ENCODE measurements around the gene ZNF502. TPM values are rescaled to one million over a fixed set of nuclear protein-coding genes. Genes with fewer than 3 reads are reported as not detected.

The ZNF502 gene
- total and polyA plus RNA-seq, 8 donors, result 0.29 to 7.7 (median 2.2) TPM

DNA sequence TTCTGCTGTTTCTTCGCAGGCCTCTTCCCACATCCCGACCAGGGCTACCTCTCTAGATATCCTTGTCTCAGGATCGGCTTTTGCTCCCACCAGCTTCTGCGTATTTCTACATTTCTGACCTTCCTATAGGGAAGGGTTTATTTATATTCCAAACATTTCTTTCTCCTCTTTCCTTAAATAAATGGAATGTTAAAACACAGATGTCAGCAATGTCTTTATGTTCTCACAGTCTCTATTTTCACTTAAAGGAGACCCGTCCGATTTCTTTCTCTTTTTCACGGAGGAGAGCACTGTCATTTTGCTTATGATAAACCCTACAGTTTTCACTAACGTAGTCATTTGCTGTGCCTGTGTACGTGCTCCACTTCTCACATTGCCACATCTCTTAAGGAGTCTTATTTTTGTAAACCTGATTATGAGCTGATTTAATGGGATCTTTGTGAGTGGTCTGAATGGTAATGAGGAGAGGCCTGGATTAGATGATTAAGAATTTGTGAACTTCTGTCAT is 49.8 kb downstream of the ZNF502 start:
- peaks cover 0 to 19% (median 13%) of the 10 kb centered on the region in 4 donors for H3K36me3 ChIP-seq
- DNase-seq, result no peak
- no peak for TF ChIP-seq POLR2AphosphoS5 (IDR thresholded peaks at IDR 0.05)
- TF ChIP-seq CTCF (IDR thresholded peaks at IDR 0.05), result no peak
- TF ChIP-seq EP300 (IDR thresholded peaks at IDR 0.05), result no peak
- no peak for TF ChIP-seq POLR2A (IDR thresholded peaks at IDR 0.05)
- intact Hi-C loops (cut with DNase I; ENCODE audit: low total_unique reads), result no loop called here
- H3K4me3 ChIP-seq, result peak overlapping the region; percentile 63 to 91 (median 87)
- H3K27me3 ChIP-seq, result no peaks in the 10 kb centered on the region
- peaks cover 0 to 18% (median 8%) of the 10 kb centered on the region in 4 donors for H3K9me3 ChIP-seq
- peaks cover 5 to 28% (median 23%) of the 10 kb centered on the region in 4 donors for H3K4me1 ChIP-seq
- peak overlapping the region in 1 of 5 donors; percentile 7 for H3K27ac ChIP-seq
- 1 to 3% (median 1%) methylated on average over 9 of the region's 9 CpGs for WGBS, 5 donors

DNA sequence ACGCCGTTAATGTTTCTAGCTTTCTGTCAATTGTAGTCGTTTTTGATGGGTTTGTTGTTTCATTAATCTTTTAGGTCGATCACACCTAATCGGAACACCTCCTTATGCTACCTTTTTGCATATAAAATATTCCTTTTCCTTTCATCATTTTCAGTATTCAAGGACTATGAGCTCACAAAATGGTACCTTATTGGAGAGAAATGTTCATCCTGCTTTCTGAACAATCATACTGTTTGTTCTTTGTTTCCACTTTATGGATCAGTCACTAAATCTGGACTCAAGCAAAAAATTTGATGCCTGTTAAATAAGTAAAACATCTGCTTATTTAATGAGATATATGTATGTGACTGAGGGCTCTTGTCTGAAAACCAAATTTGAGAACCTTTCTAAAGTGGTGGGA is 50.2 kb downstream of the ZNF502 start:
- no peak for DNase-seq
- Histone ChIP-seq H3K9me3 (peaks cover 0 to 14% (median 6%) of the 10 kb centered on the region in 4 donors), H3K27me3 (no peaks in the 10 kb centered on the region), H3K4me1 (peaks cover 5 to 28% (median 23%) of the 10 kb centered on the region in 4 donors), H3K36me3 (peaks cover 0 to 19% (median 11%) of the 10 kb centered on the region in 4 donors), H3K27ac (no peak overlapping the region), H3K4me3 (peak overlapping the region in 1 of 4 donors; percentile 90)
- 28 to 36% (median 34%) methylated on average over 5 of the region's 5 CpGs for WGBS, 5 donors
- TF ChIP-seq POLR2AphosphoS5 (IDR thresholded peaks at IDR 0.05), result no peak
- TF ChIP-seq POLR2A (IDR thresholded peaks at IDR 0.05), result no peak
- TF ChIP-seq CTCF (IDR thresholded peaks at IDR 0.05), result no peak
- TF ChIP-seq EP300 (IDR thresholded peaks at IDR 0.05), result no peak
- intact Hi-C loops (cut with DNase I; ENCODE audit: low total_unique reads), result no loop called here

GRCh38 chr3:44764248-44764647 is 51.8 kb downstream of the ZNF502 start:
- Histone ChIP-seq H3K27ac (no peak overlapping the region), H3K27me3 (no peaks in the 10 kb centered on the region), H3K4me3 (no peak overlapping the region), H3K4me1 (peaks cover 5 to 28% (median 23%) of the 10 kb centered on the region in 4 donors), H3K9me3 (peaks cover 0 to 7% (median 0%) of the 10 kb centered on the region in 4 donors), H3K36me3 (peaks cover 0 to 4% (median 1%) of the 10 kb centered on the region in 4 donors)
- intact Hi-C loops (cut with DNase I; ENCODE audit: low total_unique reads), result no loop called here
- DNase-seq, result no peak
- no peak for TF ChIP-seq EP300 (IDR thresholded peaks at IDR 0.05)
- TF ChIP-seq POLR2A (IDR thresholded peaks at IDR 0.05), result no peak
- TF ChIP-seq POLR2AphosphoS5 (IDR thresholded peaks at IDR 0.05), result no peak
- TF ChIP-seq CTCF (IDR thresholded peaks at IDR 0.05), result no peak

DNA sequence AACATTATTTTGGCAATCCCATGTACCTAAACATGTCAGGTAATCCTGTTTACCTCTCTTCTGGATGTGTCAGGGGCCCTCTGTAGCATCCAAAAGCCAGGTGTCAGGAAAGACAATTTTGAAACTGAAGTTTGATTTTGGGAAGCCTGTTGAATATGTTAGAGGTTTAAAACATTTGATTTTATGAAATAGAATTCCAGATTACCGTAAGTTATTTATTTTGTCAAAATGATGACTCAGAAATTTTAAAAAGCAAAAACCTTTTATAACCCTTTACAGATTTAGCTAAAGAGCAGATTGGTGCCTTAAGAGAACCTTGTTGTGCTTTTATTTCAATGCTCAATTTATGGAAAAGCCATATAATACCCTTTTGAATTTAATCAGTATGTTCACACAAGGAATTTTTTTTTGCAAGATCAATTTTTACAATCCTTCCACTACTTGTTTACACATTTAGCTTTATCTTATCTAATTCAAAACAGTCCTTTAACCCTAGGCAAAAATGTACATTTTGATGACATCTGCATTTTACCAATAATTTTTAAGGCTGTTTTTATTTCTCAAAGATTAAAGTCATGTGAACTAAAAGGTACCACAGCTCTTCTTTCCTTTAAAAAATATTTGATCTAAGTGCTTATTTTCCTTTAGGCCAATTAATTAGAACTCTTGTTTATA is 59.1 kb downstream of the ZNF502 start:
- Histone ChIP-seq H3K27me3 (no peaks in the 10 kb centered on the region), H3K36me3 (peaks cover 0 to 4% (median 0%) of the 10 kb centered on the region in 4 donors), H3K27ac (no peak overlapping the region), H3K4me1 (no peaks in the 10 kb centered on the region), H3K4me3 (no peak overlapping the region), H3K9me3 (peaks cover 17 to 38% (median 25%) of the 10 kb centered on the region in 4 donors)
- 93 to 98% (median 95%) methylated on average over 1 of the region's 1 CpG for WGBS, 5 donors
- TF ChIP-seq POLR2AphosphoS5 (IDR thresholded peaks at IDR 0.05) (no peak), POLR2A (IDR thresholded peaks at IDR 0.05) (no peak), CTCF (IDR thresholded peaks at IDR 0.05) (no peak), EP300 (IDR thresholded peaks at IDR 0.05) (no peak)
- no peak for DNase-seq
- intact Hi-C loops (cut with DNase I; ENCODE audit: low total_unique reads), result no loop called here

Measured in stomach (tissue), 9 donors.